ENCODE results near the gene FREM2.

- TF ChIP-seq POLR2AphosphoS5 (IDR thresholded peaks at IDR 0.05) (no peak), CTCF (IDR thresholded peaks at IDR 0.05) (no peak)
These were observed 235.3 kb downstream of the FREM2 start for GRCh38 chr13:38922170-38922569.

All from suprapubic skin (tissue), 3 donors.